SKM-1 treated with dmso at 0.1 percent for 144 hours (cell line): Measurements from ENCODE around the gene SH3BP4.

Source experiments
- DNase-seq: peaks from one replicate; lab custom pipeline; 2025; ENCODE audit not compliant: unreplicated experiment; lab: John Stamatoyannopoulos, UW

Gene SH3BP4

GRCh38 chr2:234981197-234982095, 29.6 kb downstream of the SH3BP4 start:
- no peak for DNase-seq

DNA sequence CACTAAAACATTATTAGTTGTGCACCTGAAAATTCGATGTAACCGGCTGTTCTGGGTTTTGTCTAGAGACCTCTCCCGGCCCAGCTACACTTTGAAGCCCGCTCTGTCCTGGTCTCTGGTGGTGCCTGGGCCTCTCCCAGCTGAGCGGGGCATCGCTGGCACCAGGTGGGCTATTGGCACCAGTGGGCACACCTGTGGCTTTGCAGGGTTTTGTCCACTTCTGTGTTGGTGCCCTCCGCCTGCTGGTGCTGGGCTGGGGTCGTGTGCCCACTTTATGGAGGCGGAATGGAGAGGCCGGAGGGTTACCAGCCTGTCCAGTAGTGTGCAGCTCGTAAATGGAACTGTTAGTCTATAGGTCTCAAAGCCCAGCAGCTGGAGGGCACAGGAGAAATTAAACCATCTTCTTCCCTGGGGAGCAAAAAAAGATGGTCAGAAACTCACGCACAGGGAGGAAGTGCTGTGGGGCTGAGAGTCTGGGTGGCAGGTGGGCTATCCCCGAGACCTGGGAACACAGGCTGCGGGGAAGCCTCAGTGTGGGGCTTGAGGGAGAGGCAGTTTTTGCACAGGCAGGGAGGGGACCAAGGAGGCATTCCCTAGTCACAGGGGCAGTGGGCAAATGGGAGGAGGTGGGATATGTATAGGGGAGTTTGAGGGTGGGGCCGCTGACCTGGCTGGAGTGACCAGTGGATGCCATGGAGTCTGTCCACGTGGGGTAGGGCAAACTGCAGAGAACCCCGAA, 30.4 kb downstream of the SH3BP4 start:
- DNase-seq, result no peak

- no peak for DNase-seq
Measured at GRCh38 chr2:234983011-234983726, 31.4 kb downstream of the SH3BP4 start.

- no peak for DNase-seq
Measured at GRCh38 chr2:234985608-234986245, 33.9 kb downstream of the SH3BP4 start.

DNA sequence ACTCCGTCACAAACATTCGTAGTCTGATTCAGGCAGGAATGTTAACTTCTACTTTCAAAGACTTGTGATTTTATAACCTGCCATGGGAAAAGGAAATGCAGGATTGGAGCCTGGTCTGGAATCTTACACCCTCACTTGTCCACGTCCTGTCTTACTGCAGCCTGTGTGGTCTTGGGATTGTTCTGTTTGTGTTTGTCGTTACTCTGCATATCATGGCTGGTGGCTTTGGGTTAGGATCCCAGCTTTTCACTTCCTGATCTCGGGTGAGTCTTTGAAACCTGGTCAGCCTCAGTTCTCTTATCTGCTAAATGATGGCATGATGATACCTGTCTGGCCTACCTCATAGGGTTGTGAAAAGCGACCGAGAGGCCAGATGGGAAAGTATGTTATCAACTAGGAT, 34.6 kb downstream of the SH3BP4 start:
- no peak for DNase-seq

DNA sequence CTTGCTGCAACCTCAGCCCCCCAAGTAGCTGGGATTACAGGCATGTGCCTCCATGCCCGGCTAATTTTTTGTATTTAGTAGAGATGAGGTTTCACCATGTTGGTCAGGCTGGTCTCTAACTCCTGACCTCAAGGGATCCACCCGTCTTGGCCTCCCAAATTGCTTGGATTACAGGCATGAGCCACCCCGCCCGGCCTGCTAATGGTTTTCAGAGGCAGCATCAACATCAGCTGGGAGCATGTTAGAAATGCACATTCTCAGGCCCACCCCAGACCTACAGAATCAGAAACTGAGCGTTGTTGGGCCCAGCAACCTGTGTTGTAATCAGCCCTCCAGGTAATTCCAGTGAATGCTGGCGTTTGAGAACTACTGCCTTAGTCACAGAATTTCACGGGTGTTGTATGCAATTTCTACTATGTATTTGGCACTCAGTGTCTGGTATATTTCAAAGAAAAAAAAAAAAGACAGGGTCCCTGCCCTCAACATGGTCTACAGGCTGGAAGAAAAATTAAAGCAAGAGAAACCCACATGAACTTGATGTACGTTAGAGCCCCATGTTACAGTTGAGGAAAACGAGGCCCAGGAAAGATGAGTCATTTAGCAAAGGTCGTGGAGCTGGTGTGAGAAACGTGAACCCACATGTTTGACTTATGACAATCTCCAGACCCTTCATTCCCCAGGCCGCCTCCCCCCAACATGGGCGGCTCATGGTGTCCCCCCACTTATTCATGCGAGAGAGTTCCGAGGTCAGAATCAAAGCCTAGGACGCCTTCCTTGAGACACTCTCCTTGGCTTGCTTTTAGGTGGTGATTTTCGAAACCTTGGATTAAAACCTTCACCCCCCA, 35.3 kb downstream of the SH3BP4 start:
- DNase-seq, result no peak

DNA sequence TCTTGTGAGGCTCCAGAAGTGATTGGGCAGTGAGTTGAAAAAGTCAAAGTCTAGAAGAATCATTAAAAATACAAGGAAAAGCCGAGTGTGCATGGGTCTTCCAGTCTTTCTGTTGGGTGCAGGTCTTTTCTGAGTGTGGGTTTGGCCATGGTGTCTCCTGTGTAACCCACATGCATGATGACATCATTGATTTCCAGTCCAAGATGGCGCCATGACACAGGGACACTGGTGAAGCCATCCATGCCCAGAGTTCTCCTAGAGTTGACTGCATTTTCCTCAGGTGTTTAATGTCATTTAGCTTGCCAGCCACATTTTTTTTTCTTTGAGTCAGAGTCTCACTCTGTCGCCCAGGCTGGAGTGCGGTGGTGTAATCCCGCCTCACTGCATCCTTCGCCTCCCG, 35.9 kb downstream of the SH3BP4 start:
- DNase-seq, result no peak

DNA sequence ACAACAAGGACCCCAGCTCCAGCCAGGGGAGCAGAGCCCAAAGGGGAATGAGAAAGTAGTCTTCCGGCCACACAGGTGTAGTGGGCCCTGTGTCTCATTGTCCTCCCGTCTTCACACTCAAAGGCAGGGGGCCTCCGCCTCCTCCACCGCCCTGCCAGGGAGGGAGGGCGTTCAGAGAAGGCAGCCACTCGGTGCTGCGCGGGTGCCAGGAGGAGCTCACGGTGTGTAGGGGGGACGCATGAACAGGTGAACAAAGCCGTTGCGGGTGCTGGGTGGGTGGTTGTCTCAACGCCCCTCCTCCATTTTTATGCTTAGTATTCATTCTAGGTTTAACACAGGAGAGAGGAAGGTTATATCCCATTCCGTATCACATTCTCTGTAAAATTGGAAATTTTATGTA, 36.7 kb downstream of the SH3BP4 start:
- DNase-seq, result no peak

GRCh38 chr2:234989183-234989701, 37.4 kb downstream of the SH3BP4 start:
- no peak for DNase-seq

- no peak for DNase-seq
Measured at GRCh38 chr2:234990300-234990699, 38.5 kb downstream of the SH3BP4 start.

GRCh38 chr2:234991290-234991689, 39.5 kb downstream of the SH3BP4 start:
- DNase-seq, result no peak

GRCh38 chr2:234991793-234992192, 40.0 kb downstream of the SH3BP4 start:
- DNase-seq, result no peak

- no peak for DNase-seq
Measured at GRCh38 chr2:234992196-234992595, 40.4 kb downstream of the SH3BP4 start.

DNA sequence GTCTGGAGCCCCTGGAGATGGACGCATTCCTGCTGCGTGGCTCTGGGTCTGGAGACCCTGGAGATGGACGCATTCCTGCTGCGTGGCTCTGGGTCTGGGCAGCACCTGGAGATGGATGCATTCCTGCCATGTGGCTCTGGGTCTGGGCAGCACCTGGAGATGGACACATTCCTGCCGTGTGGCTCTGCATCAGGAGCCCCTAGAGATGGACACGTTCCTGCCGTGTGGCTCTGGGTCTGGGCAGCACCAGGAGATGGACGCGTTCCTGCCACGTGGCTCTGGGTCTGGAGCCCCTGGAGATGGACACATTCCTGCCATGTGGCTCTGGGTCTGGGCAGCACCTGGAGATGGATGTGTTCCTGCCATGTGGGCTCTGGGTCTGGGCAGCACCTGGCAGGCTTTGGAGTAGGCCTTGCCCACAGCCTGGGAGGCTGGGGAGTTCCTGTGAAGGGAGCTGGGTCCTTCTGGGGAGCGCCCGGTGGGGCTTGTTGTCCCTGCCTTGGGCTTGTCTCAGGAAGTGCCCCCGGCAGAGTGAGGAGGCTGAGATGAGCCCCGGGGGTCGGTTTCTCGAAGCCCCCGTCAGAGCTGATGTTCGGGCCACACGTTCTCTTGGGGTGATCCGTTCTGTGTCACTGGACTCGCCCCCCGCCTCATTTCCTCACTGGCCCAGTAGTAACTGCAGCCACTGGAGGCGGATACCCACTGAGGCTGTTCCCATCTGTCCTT, 41.0 kb downstream of the SH3BP4 start:
- no peak for DNase-seq

DNA sequence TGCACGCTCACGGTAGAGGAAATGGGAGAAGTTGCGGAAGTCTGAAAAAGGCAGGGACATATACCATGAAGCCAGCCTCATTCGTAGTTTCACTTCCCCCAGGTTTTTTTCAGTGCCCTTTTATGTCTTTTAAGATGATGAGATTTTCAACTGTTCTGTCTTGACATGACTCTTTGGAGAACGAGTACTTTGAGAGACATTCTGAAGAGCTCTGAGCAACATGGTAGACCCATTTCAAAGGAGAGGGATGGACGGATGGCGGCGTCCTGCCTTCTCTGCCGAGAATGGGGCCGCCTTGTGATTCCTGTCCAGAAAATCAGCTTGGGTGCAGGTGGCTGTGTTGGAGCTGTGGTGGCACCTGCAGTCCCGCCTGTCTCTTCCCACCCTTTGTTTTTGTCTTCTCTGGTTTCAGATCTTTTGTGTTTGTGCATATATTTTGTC, 41.7 kb downstream of the SH3BP4 start:
- DNase-seq, result no peak

DNA sequence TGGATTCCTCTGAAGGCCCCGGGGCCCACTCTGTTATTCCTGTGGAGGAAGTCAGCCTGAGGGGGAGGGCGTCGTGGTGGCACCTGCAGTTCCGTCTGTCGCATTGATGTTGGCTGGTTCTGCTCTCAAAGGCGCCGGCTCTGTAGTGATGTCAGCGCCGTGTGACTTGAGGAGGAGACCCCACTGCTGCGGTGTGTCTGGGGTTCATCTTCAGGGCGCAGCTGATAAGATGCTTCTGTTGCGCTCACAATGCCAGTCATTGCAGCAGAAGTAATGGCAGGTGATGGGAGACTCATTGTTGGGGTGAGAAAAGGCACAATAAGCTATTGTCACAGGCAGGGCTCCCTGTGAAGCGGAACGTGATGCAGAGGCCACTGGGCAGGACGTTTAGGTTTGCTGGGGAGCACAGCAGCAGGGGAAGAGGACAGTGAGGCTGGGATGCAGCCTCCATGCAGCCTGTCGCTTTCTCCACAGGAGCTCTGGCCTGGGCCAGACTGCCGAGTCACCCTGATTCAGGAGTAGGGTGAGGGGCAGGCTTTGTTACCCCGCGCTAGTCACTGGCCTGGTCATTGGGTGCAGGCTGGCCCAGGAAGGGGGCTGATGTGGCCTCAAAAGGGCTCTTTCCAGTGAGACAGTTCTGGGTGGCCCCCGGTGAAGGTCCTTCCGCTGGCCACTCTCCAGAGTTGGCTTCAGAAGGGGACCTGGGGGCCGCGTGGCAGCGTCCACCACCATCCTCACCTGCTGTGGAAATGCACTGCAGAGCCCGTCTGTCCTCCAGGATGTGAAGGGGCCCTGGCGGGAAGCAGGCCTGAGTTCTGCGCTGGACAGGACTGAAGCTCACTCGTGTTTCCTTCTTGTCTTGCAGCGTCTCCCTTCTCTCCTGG, 42.9 kb downstream of the SH3BP4 start:
- no peak for DNase-seq

GRCh38 chr2:234995332-234996068, 43.7 kb downstream of the SH3BP4 start:
- no peak for DNase-seq
